ENCODE data around the gene RTN4.

RTN4 gene

DNA sequence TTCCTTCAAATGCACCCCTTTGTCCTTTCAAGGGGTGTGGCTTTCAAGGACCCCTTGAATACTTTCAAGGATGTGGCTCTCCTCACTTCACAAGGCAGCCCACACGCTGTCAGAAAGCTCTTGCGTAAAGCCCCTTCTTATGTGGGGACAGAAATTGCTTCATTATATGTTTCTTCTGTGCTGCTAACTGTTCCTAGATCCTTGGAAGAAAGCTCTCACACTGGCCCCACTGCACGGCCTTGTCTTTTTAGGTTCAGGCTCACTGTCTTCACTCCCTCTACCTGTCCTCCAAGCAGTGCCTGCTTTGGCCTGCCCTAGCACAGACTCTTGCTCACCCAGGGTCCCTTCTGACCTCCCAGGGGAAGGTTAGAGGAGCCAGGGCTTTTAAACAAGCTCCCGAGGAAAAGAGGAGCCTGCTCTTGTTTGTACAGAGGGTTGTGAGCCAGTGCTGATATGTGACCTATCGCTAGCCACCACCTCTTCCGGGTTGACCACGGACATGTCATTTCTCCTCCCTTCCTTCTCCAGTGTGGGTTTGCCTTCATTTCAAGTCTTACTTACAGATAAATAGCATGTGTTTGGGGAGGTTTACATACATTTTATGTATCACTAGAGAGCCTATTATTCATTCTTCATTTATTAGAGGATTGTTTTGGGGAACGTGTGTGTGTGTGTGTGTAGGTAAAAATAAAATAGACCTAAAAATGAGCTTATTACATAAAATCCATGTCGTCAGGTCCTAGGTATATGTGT is 94.7 kb downstream of the RTN4 start:
- TF ChIP-seq CTCF (IDR thresholded peaks at IDR 0.05; ENCODE audit: low read depth, low read length): no peak
- no peak for DNase-seq (ENCODE audit: extremely low read depth, low read depth)

GRCh38 chr2:54954705-54955357 is 95.4 kb downstream of the RTN4 start:
- TF ChIP-seq CTCF (IDR thresholded peaks at IDR 0.05; ENCODE audit: low read depth, low read length): no peak
- no peak for DNase-seq (ENCODE audit: extremely low read depth, low read depth)

GRCh38 chr2:54954158-54954557 is 96.1 kb downstream of the RTN4 start:
- TF ChIP-seq CTCF (IDR thresholded peaks at IDR 0.05; ENCODE audit: low read depth, low read length): no peak
- no peak for DNase-seq (ENCODE audit: extremely low read depth, low read depth)

GRCh38 chr2:54952978-54953456 is 97.2 kb downstream of the RTN4 start:
- no peak for DNase-seq (ENCODE audit: extremely low read depth, low read depth)
- no peak for TF ChIP-seq CTCF (IDR thresholded peaks at IDR 0.05; ENCODE audit: low read depth, low read length)

DNA sequence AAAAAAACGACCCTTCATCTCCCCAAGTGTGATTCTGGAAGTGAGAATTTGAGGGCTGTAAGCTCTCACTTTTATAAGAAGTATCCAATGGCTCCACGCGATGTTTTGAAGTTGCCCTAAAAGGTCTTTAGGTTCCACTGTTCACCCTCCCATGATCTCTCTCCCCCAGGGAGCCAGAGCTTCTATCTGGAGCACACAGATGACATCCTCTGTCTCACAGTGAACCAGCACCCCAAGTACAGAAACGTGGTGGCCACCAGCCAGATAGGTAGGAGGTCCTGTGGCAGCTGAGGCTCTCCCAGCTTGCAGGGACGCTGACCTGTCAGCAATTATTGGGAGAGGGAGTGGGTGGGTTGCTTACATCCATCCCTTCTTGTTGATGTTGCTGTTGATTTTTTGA is 97.8 kb downstream of the RTN4 start:
- TF ChIP-seq CTCF (IDR thresholded peaks at IDR 0.05; ENCODE audit: low read depth, low read length): no peak

DNA sequence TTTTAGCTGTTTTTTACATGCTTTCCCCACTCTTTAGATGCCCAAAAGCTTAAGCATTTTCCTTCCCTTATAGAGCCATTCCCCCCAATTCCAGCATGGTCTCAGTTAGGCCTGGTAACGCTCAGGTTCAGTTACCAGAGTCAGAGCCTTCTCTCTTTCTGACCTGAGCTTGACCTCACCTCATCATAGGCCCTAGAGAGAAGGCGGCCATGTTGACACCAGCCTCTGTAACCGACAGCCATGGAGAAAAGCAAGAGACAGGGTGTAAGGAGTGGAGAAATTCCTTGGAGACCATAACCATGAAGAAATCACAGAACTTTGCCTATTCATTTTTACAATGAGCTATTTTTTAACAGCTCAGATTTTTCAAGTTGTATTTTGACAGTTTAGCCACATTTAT is 99.4 kb downstream of the RTN4 start:
- TF ChIP-seq CTCF (IDR thresholded peaks at IDR 0.05; ENCODE audit: low read depth, low read length): no peak

More for the DNA sequence above, 97.8 kb downstream of the RTN4 start:
- DNase-seq (ENCODE audit: extremely low read depth, low read depth): no peak

DNA sequence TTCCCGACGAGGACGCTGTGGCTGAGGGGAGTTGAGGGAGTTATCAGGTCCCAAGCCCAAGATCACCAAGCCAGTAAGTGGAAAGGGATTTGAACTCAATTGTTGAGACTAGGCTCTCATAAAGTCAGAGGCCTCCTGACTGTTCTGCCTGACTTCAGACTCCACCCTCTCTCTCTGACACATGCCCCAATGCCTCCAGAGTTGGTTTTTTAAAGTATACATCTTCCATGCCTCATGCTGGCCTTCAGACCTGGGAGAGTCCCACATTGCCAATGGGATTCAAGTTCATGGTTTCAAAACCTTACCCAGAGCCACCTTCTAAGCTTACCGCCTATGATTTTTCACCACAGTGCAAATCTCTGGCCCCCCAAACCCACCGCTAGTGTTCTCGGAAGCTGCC is 100.8 kb downstream of the RTN4 start:
- no peak for DNase-seq (ENCODE audit: extremely low read depth, low read depth)
- no peak for TF ChIP-seq CTCF (IDR thresholded peaks at IDR 0.05; ENCODE audit: low read depth, low read length)

More for the DNA sequence above, 99.4 kb downstream of the RTN4 start:
- DNase-seq (ENCODE audit: extremely low read depth, low read depth): no peak
